Psoas muscle (tissue), 8 donors: ENCODE measurements around the gene PPL. TPM values are rescaled to one million over a fixed set of nuclear protein-coding genes. Genes with fewer than 3 reads are reported as not detected.

Experiments
- ATAC-seq, 4 donors: fragments of 200-7000 bp; cut with Tn5 transposase; one replicate each; pipeline ENCODE4 v1.9.1; 2020; ENCODE audit warnings: moderate library complexity in 3 of 4, mild to moderate bottlenecking in 2 of 4
- DNase-seq, 2 donors: peaks; one replicate each; pipeline ENCODE4 v3.0.0-alpha.2; 2020
- H3K27ac ChIP-seq: fragments of 200-600 bp; one replicate; pipeline ENCODE4 v1.8.0; 2022
- H3K27me3 ChIP-seq, 3 donors: fragments of 200-600 bp in 1 of 3; one replicate each; pipeline versions ENCODE4 v1.6.1 to v1.8.0; 2013 to 2022; ENCODE audit warnings: low read length in 2 of 3, mild to moderate bottlenecking in 2 of 3, moderate library complexity in 1 of 3; ENCODE audit not compliant: insufficient read depth in 3 of 3
- H3K36me3 ChIP-seq, 2 donors: fragments of 200-600 bp in 1 of 2; one replicate each; pipeline versions ENCODE4 v1.6.1 to v1.8.0; 2013 to 2022; ENCODE audit warnings: low read depth in 1 of 2, mild to moderate bottlenecking in 1 of 2, moderate library complexity in 1 of 2; ENCODE audit not compliant: insufficient read depth in 1 of 2
- H3K4me1 ChIP-seq: fragments of 200-600 bp; one replicate; pipeline ENCODE4 v1.8.0; 2022
- H3K4me3 ChIP-seq: fragments of 200-600 bp; one replicate; pipeline ENCODE4 v1.8.0; 2022; ENCODE audit warnings: mild to moderate bottlenecking
- H3K9me3 ChIP-seq: fragments of 200-600 bp; one replicate; pipeline ENCODE4 v1.8.0; 2022
- WGBS, 3 donors: extraction: QIAGEN DNeasy Blood & Tissue Kit; methylation state at CpG; one replicate each; pipeline versions ENCODE4 v1.1.6 to v1.1.7; 2013; 5-methylcytosine and 5-hydroxymethylcytosine counted together
- intact Hi-C, 2 donors: fragments of 100-400 bp; cut with DNase I; formaldehyde crosslinking; loops; one replicate each; pipeline versions ENCODE4 v1.11.0 to v1.14.2; 2022
- polyA plus RNA-seq, 3 donors: library from polyadenylated mRNA; stranded (reverse); fragments of 200-250 nt; gene quantifications; one replicate each; pipeline ENCODE4 v1.2.3, GENCODE V29; 2013
- total RNA-seq, 4 donors: library from RNA; stranded (reverse); fragmentation: NEBNext Ultra II Directional in 2 of 4; extraction: Animal tissue kit (Norgen Biotek cat#: 25700) in 2 of 4; gene quantifications; one replicate each; pipeline versions ENCODE4 v1.2.1 to v1.2.4, GENCODE V29; 2021 to 2023
- TF ChIP-seq, protein P1 (sequence below): fragments of 200-600 bp; IDR thresholded peaks from one replicate; pipeline ENCODE4 v1.8.0; 2022; ENCODE audit warnings: antibody characterized with exemption
- donor health status: healthy with polysubstance abuse.
- donor health status: DM: no; HTN: no; CAD: no; lungs with moderate emphysema.
- donor health status: Bipolar disorder and iron deficiency.
- donor health status: healthy.
- donor health status: DM: yes; HTN: yes; CAD: no.
- donor health status: DM: no; HTN: no; CAD: no.
- donor health status: DM: no; HTN: no; CAD: no.
- donor health status: DM: yes; HTN: yes; CAD: no.

Gene PPL
- total and polyA plus RNA-seq, 7 donors = 2.4 to 7.2 (median 4.4) TPM

DNA sequence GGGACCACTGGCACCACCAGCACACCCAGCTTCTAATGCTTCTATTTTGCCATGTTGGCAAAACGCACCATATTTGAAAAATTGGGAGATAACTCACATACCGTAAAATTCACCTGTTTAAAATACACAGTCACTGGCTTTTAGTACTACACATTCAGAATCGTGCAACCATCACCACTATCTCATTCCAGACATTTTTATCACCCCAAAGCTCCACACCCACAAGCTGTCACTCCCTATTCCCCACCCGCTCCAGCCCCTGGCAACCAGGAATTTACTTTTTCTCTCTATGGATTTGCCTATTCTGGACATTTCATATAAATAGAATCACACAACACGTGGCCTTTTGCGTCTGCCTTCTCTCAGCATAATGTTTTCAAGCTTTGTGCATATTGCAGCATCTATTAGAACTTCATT, 25.0 kb downstream of the PPL start:
- TF ChIP-seq, protein P1, sequence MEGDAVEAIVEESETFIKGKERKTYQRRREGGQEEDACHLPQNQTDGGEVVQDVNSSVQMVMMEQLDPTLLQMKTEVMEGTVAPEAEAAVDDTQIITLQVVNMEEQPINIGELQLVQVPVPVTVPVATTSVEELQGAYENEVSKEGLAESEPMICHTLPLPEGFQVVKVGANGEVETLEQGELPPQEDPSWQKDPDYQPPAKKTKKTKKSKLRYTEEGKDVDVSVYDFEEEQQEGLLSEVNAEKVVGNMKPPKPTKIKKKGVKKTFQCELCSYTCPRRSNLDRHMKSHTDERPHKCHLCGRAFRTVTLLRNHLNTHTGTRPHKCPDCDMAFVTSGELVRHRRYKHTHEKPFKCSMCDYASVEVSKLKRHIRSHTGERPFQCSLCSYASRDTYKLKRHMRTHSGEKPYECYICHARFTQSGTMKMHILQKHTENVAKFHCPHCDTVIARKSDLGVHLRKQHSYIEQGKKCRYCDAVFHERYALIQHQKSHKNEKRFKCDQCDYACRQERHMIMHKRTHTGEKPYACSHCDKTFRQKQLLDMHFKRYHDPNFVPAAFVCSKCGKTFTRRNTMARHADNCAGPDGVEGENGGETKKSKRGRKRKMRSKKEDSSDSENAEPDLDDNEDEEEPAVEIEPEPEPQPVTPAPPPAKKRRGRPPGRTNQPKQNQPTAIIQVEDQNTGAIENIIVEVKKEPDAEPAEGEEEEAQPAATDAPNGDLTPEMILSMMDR = no peak
- Histone ChIP-seq H3K4me3 (no peak overlapping the region), H3K9me3 (no peaks in the 10 kb centered on the region), H3K27ac (no peak overlapping the region), H3K36me3 (no peaks in the 10 kb centered on the region), H3K4me1 (no peaks in the 10 kb centered on the region), H3K27me3 (no peaks in the 10 kb centered on the region)
- intact Hi-C loops = no loop called here
- 68 to 77% (median 75%) methylated on average over 6 of the region's 6 CpGs for WGBS, 3 donors
- ATAC-seq (no peak), DNase-seq (no peak)

DNA sequence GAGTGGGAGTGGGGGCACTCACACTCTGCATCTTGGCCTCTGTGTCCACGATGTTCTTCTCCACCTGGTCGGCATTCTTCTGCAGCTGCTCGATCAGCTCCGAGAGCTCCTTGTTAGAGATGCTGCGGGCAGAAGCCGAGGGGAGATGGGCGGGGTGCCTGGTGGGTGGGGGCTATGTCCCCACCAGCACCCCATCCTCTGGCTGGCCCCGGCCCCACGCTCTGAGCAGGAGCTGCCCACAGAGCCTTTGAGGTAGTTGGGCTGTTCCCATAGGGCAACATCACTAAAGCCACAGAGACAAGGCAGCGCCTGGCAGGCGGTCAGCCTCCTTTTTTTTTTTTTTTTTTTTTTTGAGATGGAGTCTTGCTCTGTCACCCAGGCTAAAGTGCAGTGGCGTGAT, 26.1 kb downstream of the PPL start:
- Histone ChIP-seq H3K36me3 (no peaks in the 10 kb centered on the region), H3K27me3 (no peaks in the 10 kb centered on the region), H3K27ac (no peak overlapping the region), H3K9me3 (no peaks in the 10 kb centered on the region), H3K4me1 (no peaks in the 10 kb centered on the region), H3K4me3 (no peak overlapping the region)
- TF ChIP-seq, protein P1 = no peak
- 78 to 80% (median 79%) methylated on average over 12 of the region's 12 CpGs for WGBS, 3 donors
- ATAC-seq (no peak), DNase-seq (no peak)
- intact Hi-C loops = no loop called here

DNA sequence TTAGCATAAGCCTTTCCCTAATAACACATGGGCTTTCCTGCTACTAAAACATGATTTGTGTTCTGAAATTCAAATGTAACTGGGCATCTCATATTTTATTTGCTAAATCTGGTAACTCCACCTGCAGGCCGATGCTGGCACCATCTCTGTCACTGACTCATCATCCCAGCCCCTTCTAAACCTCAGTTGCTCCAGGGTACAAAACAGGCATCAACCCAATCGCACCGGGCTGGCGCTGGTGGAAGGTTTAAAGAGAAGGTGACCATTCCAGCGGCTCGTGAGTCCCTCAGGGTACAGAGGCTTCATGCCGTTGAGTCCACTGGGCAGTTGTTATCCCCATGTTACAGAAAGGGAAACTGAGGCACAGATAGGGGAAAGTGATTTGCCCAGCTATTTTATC, 27.1 kb downstream of the PPL start:
- ATAC-seq (no peak), DNase-seq (no peak)
- Histone ChIP-seq H3K27ac (no peak overlapping the region), H3K36me3 (no peaks in the 10 kb centered on the region), H3K4me3 (no peak overlapping the region), H3K9me3 (no peaks in the 10 kb centered on the region), H3K27me3 (no peaks in the 10 kb centered on the region), H3K4me1 (no peaks in the 10 kb centered on the region)
- TF ChIP-seq, protein P1 = no peak
- WGBS, 3 donors = 89 to 94% (median 89%) methylated on average over 7 of the region's 7 CpGs
- intact Hi-C loops = no loop called here

DNA sequence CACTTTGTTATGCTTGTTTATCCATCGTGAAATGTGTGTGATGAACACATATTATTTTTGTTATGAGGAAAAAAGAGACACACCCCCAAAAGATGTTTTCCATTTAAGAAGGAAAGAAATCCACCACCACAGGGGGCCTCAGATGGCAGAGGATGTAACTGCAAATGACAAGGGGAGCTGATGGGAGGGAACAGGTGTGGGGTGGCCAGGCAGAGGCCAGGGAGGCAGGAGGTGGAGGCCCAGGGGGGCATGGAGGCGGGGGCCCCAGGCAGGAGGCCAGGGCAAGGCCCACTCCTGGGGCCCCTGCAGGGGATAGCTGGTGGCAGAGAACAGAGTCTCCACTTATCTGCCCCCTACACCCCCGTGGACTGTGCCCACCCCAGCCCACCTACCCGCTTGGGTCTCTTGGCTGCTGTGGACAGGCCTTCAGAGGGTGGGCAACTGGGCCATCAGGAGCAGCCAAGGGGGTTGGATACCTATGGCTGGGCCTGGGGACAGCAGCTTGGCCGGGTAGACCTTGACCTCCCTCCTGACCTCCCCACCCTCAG, 28.0 kb downstream of the PPL start:
- Histone ChIP-seq H3K9me3 (no peaks in the 10 kb centered on the region), H3K4me3 (no peak overlapping the region), H3K27ac (no peak overlapping the region), H3K36me3 (no peaks in the 10 kb centered on the region), H3K4me1 (no peaks in the 10 kb centered on the region), H3K27me3 (no peaks in the 10 kb centered on the region)
- ATAC-seq = no peak
- WGBS, 3 donors = 79 to 84% (median 81%) methylated on average over 4 to 5 of the region's 5 CpGs
- no peak for DNase-seq
- TF ChIP-seq, protein P1 = no peak
- intact Hi-C loops = no loop called here

DNA sequence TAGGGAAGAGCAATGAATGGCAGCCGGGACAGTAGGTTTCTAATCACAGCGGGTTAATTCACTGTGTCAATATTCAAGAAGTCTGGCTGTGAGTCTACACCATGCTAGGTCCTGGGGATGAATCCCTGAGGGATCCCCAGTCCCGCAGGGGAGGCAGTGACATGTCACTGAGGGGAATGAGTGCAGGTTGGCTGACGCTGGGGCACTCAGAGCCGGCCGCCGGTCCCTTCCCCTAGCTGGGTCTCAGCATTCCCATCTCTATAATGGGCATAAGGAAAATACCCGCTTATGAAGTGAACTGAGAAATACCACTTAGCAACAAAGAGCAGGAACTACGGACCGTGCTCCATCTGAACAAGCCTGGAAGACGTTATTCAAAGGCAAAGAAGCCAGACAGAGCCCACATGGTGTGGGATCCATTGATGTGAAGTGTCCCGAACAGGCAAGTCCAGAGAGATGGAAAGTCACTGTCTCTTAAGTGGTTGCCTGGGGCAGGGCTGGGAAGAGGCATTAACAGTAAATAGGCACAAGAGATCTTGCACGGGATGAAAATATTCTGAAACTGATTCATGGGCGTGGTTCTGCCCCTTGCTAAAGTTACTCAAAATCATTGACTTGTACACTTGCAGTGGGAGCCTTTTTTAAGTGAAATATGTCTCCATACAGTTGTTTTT, 31.9 kb downstream of the PPL start:
- Histone ChIP-seq H3K9me3 (no peaks in the 10 kb centered on the region), H3K27ac (no peak overlapping the region), H3K4me3 (no peak overlapping the region), H3K27me3 (no peaks in the 10 kb centered on the region), H3K4me1 (no peaks in the 10 kb centered on the region), H3K36me3 (no peaks in the 10 kb centered on the region)
- intact Hi-C loops = no loop called here
- 81 to 83% (median 83%) methylated on average over 14 of the region's 14 CpGs for WGBS, 3 donors
- DNase-seq = no peak
- no peak for ATAC-seq
- TF ChIP-seq, protein P1 = no peak
